Activated T-cell treated with anti-CD3 and anti-CD28 coated beads, Interleukin-2, amount 50 U/mL, for 24 hours (primary cell): ENCODE data around the gene JUND.

Experiments used
- DNase-seq: peaks from one replicate; pipeline ENCODE4 v3.0.0-alpha.2; 2020
- H3K27ac Mint-ChIP-seq: 2 replicates; pipeline ENCODE4 v1.8.0; 2020; ENCODE audit warnings: mild to moderate bottlenecking, mixed read lengths
- H3K27me3 Mint-ChIP-seq: 2 replicates; pipeline ENCODE4 v1.8.0; 2020; ENCODE audit warnings: mixed read lengths
- H3K36me3 Mint-ChIP-seq: 2 replicates; pipeline ENCODE4 v1.8.0; 2020; ENCODE audit warnings: low read depth, mixed read lengths
- H3K4me1 Mint-ChIP-seq: 2 replicates; pipeline ENCODE4 v1.8.0; 2020; ENCODE audit warnings: low read depth, mixed read lengths
- H3K4me3 Mint-ChIP-seq: 2 replicates; pipeline ENCODE4 v1.8.0; 2020; ENCODE audit warnings: mild to moderate bottlenecking, moderate library complexity, mixed read lengths
- H3K9me3 Mint-ChIP-seq: 2 replicates; pipeline ENCODE4 v1.8.0; 2020; ENCODE audit warnings: mixed read lengths

JUND gene

GRCh38 chr19:18289471-18290301 lies 8.3 kb upstream of the JUND start:
- H3K4me1 Mint-ChIP-seq = peaks cover 75% of the 10 kb centered on the region
- peak; percentile 59 for DNase-seq
- no peaks in the 10 kb centered on the region for H3K27me3 Mint-ChIP-seq
- peak overlapping the region; percentile 99 for H3K27ac Mint-ChIP-seq
- peaks cover 3% of the 10 kb centered on the region for H3K9me3 Mint-ChIP-seq
- H3K36me3 Mint-ChIP-seq = peaks cover 13% of the 10 kb centered on the region
- H3K4me3 Mint-ChIP-seq = peak overlapping the region; percentile 84

GRCh38 chr19:18287836-18288772 lies 6.7 kb upstream of the JUND start:
- peaks cover 3% of the 10 kb centered on the region for H3K9me3 Mint-ChIP-seq
- H3K4me3 Mint-ChIP-seq = no peak overlapping the region
- peaks cover 9% of the 10 kb centered on the region for H3K36me3 Mint-ChIP-seq
- no peaks in the 10 kb centered on the region for H3K27me3 Mint-ChIP-seq
- H3K4me1 Mint-ChIP-seq = peaks cover 66% of the 10 kb centered on the region
- peak overlapping the region; percentile 50 for H3K27ac Mint-ChIP-seq
- no peak for DNase-seq

- no peak overlapping the region for H3K27ac Mint-ChIP-seq
- H3K4me1 Mint-ChIP-seq = peaks cover 73% of the 10 kb centered on the region
- H3K4me3 Mint-ChIP-seq = no peak overlapping the region
- peaks cover 9% of the 10 kb centered on the region for H3K36me3 Mint-ChIP-seq
- H3K9me3 Mint-ChIP-seq = peaks cover 3% of the 10 kb centered on the region
- no peak for DNase-seq
- no peaks in the 10 kb centered on the region for H3K27me3 Mint-ChIP-seq
Observed at GRCh38 chr19:18286973-18287635, 5.7 kb upstream of the JUND start.

- Mint-ChIP-seq H3K36me3 (peaks cover 10% of the 10 kb centered on the region), H3K4me1 (peaks cover 57% of the 10 kb centered on the region), H3K27ac (peak overlapping the region; percentile 96), H3K9me3 (peaks cover 3% of the 10 kb centered on the region), H3K4me3 (peak overlapping the region; percentile 26), H3K27me3 (no peaks in the 10 kb centered on the region)
- DNase-seq = peak; percentile 78
Observed at GRCh38 chr19:18284712-18285360, 3.4 kb upstream of the JUND start.

GRCh38 chr19:18283338-18283737 lies 1.9 kb upstream of the JUND start:
- peaks cover 25% of the 10 kb centered on the region for H3K36me3 Mint-ChIP-seq
- H3K4me1 Mint-ChIP-seq = peaks cover 59% of the 10 kb centered on the region
- peak overlapping the region; percentile 98 for H3K27ac Mint-ChIP-seq
- peak overlapping the region; percentile 81 for H3K4me3 Mint-ChIP-seq
- H3K9me3 Mint-ChIP-seq = peaks cover 3% of the 10 kb centered on the region
- no peaks in the 10 kb centered on the region for H3K27me3 Mint-ChIP-seq
- no peak for DNase-seq

GRCh38 chr19:18282788-18283141 lies 1.3 kb upstream of the JUND start:
- Mint-ChIP-seq H3K36me3 (peaks cover 30% of the 10 kb centered on the region), H3K9me3 (peaks cover 3% of the 10 kb centered on the region), H3K27ac (peak overlapping the region; percentile 98), H3K27me3 (no peaks in the 10 kb centered on the region), H3K4me3 (peak overlapping the region; percentile 81), H3K4me1 (peaks cover 60% of the 10 kb centered on the region)
- peak; percentile 55 for DNase-seq

GRCh38 chr19:18282021-18282787 lies 782 bp upstream of the JUND start:
- H3K27ac Mint-ChIP-seq = peak overlapping the region; percentile 98
- H3K4me3 Mint-ChIP-seq = peak overlapping the region; percentile 81
- no peaks in the 10 kb centered on the region for H3K27me3 Mint-ChIP-seq
- peak; percentile 71 for DNase-seq
- peaks cover 56% of the 10 kb centered on the region for H3K4me1 Mint-ChIP-seq
- H3K36me3 Mint-ChIP-seq = peaks cover 35% of the 10 kb centered on the region
- H3K9me3 Mint-ChIP-seq = peaks cover 3% of the 10 kb centered on the region

GRCh38 chr19:18280247-18281081 lies 958 bp downstream of the JUND start:
- Mint-ChIP-seq H3K4me1 (peaks cover 49% of the 10 kb centered on the region), H3K27ac (peak overlapping the region; percentile 98)

GRCh38 chr19:18279516-18280246 lies 1.7 kb downstream of the JUND start:
- Mint-ChIP-seq H3K27me3 (no peaks in the 10 kb centered on the region), H3K36me3 (peaks cover 48% of the 10 kb centered on the region), H3K9me3 (no peaks in the 10 kb centered on the region), H3K27ac (peak overlapping the region; percentile 98), H3K4me1 (peaks cover 49% of the 10 kb centered on the region), H3K4me3 (peak overlapping the region; percentile 98)
- DNase-seq = peak; percentile 93

More at GRCh38 chr19:18280247-18281081, 958 bp downstream of the JUND start:
- peaks cover 44% of the 10 kb centered on the region for H3K36me3 Mint-ChIP-seq
- peaks cover 3% of the 10 kb centered on the region for H3K9me3 Mint-ChIP-seq
- H3K4me3 Mint-ChIP-seq = peak overlapping the region; percentile 98
- no peaks in the 10 kb centered on the region for H3K27me3 Mint-ChIP-seq
- peak; percentile 86 for DNase-seq

- H3K4me3 Mint-ChIP-seq = peak overlapping the region; percentile 98
- peaks cover 51% of the 10 kb centered on the region for H3K4me1 Mint-ChIP-seq
- H3K27me3 Mint-ChIP-seq = no peaks in the 10 kb centered on the region
Observed at GRCh38 chr19:18279266-18279515, 2.2 kb downstream of the JUND start.

GRCh38 chr19:18278521-18279265 lies 2.7 kb downstream of the JUND start:
- peaks cover 51% of the 10 kb centered on the region for H3K4me1 Mint-ChIP-seq
- peak; percentile 64 for DNase-seq
- H3K36me3 Mint-ChIP-seq = peaks cover 50% of the 10 kb centered on the region
- H3K4me3 Mint-ChIP-seq = peak overlapping the region; percentile 98
- H3K27me3 Mint-ChIP-seq = no peaks in the 10 kb centered on the region
- peak overlapping the region; percentile 98 for H3K27ac Mint-ChIP-seq
- no peaks in the 10 kb centered on the region for H3K9me3 Mint-ChIP-seq

More at GRCh38 chr19:18279266-18279515, 2.2 kb downstream of the JUND start:
- no peak for DNase-seq
- H3K36me3 Mint-ChIP-seq = peaks cover 50% of the 10 kb centered on the region
- H3K27ac Mint-ChIP-seq = peak overlapping the region; percentile 98
- no peaks in the 10 kb centered on the region for H3K9me3 Mint-ChIP-seq
